Smooth muscle cell of the brain vasculature (primary cell): ENCODE results near the gene OLFM2.
"Not testable (repeated sequence)": the region's sequence is repeated elsewhere in the genome, so short reads cannot be mapped to it uniquely, and the experiment has no call there.

Source experiments
- DNase-seq: peaks from one replicate; pipeline ENCODE4 v3.0.0-alpha.2; 2012; ENCODE audit warnings: low read depth, low spot score

The OLFM2 gene

DNA sequence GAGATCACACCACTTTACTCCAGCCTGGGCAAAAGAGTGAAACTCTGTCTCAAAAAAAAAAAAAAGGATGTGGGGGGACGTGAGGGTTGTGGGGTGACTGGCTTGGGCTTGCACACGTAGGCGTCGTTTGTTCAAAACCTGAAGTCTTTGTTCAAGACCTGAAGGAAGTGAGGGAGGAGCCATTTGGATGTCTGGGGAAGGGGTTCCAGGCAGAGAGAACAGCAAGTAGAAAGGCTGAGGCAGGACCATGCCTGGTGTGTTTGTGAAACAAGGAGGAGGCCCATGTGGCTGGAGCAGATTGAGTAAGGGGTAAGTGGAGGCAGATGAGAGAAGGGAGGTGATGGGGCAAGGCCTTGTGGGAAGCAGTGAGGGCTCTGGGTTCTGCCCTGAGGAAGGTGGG is 73.4 kb downstream of the OLFM2 start:
- no peak for DNase-seq

DNA sequence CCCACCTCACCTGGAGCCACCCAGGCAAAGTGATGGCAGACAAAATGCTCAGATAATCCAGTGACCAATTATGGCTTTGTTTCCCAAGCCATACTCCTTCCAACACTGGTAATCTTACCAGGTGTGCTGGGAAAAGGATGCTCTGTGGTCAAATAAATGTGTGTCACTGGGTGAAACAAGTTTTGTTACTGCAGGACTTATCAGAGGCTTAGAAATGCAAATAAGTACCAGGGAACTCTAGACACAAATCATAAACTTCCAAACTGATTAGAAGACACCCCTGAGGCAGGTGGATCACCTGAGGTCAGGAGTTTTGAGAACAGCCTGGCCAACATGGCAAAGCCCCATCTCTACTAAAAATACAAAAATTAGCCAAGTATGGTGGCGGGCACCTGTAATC is 74.8 kb downstream of the OLFM2 start:
- DNase-seq: no peak

DNA sequence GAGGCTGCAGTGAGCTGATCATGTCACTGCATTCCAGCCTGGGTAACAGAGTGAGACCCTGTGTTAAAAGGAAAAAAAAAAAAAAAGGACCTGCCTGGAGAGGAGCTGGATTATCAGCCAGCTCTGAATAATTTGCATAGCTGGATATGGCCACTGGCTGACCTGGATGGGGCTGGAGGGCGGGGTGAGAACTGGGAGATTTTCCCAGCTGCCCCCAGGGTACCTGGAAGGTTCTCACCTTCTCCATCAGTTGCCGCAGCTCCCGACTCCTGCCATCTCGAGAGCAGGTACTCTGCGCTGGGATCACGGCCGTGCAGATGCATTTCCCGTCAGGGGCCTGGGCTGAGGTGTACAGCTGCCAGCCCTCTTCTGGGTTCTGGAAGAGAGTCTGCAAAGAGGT is 75.9 kb downstream of the OLFM2 start:
- DNase-seq: no peak

DNA sequence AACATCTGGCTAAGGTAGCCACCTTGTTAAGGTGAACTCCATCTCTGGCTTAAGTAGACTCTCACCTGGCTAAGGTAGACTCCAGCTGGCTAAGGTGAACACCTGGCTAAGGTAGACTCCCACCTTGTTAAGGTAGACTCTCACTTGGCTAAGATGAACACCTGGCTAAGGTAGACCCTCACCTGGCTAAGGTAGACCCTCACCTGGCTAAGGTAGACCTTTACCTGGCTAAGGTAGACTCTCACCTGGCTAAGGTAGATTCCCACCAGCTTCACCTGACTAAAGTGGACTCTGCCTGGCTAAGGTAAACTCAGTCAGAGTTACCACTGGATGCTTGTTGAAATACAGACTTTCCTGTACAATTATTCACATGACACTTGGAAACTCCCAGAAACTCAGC is 77.5 kb downstream of the OLFM2 start:
- DNase-seq: no peak

DNA sequence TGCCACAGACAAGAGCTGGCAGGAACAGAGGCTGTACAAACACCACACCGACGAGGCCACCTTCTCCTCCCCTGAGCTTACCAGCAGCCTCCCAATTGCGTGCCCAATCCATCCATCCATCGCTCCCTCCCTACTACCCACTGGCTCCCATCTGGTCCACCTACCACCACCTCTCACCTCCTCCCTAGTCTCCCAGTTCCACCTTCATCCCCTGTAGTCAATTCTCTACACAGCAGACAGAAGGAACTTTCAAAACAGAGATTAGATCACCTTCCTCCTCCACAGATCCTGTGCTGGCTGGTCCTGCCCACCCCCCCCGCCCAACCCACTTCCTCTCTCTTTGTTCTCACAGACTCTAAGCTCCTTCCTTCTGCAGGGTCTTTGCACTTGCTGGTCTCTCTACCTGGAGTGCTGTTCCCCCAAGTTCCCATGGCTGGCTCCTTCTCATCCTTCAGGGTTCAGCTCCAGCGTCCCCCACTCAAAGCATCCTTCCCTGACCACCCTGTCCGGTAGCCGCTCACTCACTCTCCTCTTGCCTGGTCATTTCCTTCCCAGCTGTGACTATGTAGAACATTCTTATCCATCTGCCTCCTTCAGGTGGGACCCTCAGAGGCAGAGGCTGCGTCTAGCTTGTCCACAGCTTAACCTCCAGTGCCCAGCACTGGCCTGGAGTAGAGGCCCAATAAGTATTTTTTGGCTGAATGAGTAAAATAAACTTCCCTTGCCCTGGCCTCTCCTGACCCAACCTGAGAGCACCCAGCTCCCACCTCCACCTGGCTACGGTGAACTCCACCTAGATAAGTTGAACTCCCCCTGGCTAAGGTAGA is 78.2 kb downstream of the OLFM2 start:
- DNase-seq: no peak

DNA sequence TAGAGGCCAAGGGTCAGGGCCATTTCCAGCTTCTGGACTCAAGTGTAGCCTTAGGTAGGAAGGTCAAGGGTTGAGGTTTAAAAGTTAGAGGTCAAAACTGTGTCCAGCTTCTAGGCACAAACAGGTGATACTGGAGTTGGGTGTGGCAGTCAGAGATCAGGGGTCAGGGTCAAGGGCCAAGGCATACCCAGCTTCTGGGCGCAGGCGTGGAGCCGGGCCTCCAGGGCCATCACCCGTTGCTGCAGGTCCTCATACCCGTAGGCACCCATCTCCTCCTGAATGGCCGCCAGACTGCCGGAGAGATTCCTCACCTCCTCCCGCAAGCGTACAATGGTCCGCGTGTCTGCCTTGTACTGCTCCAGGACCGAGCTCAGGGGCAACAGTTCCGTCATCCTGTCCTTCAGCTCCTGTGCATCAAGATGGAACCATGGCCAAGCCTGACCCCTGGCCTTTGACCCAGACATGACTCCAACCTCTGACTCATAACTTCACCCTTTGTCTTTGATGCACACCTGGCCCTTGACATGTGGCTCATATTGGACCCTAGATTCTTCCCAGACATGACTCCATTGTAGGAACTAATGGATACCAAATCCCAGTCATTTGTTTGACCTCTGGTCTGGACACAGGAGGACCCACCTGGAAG is 79.1 kb downstream of the OLFM2 start:
- DNase-seq: no peak

DNA sequence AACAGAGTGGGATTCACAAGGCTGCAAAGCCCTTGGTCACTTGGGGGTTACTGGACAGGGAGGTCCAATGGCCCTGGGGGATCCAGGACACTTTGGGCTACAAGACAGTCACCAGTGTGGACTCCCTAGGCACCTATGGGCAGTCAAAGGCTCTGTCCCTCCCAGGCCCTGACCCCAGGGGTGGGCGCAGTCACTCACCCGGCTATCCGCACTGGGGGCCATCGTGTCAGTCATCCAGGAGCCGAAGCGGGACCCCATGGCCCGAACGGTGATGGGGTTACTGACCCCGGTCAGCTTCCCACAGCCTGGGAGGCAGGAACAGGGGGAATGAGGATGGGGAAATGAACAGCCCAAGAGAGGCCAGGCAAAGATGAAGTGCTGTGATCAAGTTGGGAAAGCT is 79.7 kb downstream of the OLFM2 start:
- DNase-seq: no peak

DNA sequence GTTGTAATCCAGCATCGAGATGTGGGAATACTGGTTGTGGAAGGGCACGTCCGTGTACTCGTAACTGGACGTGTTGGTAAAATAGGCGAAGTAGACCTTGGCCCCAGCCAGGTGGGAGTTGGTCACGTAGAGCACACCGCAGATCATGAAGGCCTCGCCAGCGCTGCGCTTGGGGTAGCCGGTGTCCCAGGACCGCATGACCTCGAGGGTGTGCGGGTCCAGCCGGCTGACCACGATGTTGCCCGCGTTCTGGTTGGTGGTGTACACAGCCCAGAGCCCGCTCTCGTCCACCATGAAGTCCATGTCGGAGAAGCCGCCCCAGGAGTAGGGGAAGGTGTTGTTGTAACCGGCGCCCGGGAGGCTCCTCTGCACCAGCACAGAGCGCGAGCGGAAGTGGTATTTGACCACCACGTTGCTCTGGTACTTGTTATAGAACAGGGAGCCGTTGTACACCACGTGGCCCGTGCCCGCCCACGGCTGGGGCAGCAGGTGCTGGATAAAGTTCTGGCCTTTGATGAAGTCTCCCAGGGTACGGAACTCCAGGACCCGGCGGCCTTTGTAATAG is 82.0 kb downstream of the OLFM2 start:
- DNase-seq: no peak

DNA sequence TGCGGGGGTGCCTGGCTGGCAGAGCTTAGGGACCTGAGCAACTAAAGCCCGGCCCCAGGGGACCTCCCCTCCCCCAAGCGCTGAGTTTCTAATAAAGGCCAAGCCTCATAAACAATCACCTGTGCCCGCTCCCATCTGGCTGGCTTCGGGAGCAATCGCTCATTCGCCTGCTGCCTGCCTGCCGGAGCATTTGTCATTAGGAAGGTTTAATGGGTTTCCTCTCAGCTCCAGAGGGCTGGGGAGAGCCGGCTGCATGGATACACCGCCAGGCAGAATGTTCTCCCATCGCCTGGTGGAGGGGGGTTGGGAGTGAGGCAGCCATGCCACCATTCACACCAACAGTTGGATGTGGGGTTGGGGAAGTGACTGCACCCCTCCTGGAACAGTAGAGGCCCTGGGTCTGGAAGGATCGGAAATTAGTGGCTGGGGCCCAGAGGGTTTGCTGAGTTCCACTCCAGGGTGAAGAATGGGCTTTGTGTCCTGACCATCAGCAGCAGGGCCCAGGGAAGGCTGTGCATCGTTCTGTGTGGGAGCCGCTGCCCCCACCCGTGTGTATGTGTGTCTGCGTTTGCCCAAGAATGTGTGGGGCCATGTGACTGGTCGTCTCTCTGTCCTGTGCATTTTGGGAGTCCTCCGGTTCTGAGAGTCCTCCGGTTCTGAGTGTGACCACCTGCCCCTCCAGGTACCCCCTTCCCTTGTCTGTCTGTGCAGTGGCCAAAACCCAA is 85.9 kb downstream of the OLFM2 start:
- no peak for DNase-seq

DNA sequence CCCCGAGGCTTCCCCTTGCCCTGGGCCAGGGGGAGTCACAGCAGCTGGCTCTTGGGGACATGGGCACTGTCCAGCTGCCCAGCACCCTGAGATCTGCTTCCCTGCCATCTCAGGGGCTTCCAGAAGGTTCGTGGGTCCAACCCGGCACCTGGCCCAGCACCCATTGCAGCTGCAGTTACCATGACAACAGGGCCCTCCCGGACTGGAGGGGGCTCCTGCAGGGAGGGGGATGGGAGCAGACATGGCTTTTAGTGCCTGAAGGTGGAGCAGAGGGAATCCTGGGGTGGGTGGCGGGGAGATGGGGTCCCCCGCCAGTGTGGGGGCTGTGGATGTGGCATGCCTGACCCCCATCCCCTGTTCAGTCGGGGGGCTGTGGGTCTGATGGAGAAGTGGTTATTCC is 86.5 kb downstream of the OLFM2 start:
- DNase-seq: no peak

DNA sequence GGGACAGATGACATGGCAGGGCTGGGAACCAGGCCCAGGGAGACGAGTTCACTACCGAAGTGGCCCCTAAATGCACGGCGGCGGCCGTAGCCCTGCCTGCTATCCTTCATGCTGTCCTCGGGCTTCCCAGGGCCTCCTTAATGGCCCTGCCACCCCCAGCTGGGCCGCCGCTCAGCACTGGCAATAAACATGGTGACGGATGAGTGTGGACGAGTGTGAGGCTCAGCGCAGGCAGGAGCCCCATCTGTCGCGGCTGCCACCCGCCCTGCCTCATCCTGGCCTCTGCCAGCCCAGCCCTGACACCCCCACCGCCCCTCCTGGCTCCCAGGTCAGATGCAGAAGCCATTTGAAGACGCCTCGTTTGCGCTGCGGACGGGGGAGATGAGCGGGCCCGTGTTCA is 87.6 kb downstream of the OLFM2 start:
- DNase-seq: no peak

DNA sequence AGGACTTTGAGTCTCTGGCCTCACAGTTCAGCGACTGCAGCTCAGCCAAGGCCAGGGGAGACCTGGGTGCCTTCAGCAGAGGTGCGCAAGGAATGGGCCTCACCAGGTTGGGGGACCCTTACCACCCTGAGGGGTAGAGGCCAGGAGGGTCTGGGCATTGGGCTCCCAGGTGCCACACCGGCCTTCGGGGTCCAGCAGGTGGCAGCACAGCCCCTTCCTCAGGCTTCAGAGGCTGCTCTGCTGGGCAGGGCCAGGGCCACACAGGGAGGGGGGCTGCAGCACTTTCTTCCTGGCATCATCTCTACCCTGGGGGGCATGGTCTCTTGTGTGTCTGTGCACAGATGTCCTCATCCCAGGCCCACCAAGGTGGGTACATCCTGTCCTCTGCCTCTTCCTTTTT is 88.3 kb downstream of the OLFM2 start:
- DNase-seq: no peak

DNA sequence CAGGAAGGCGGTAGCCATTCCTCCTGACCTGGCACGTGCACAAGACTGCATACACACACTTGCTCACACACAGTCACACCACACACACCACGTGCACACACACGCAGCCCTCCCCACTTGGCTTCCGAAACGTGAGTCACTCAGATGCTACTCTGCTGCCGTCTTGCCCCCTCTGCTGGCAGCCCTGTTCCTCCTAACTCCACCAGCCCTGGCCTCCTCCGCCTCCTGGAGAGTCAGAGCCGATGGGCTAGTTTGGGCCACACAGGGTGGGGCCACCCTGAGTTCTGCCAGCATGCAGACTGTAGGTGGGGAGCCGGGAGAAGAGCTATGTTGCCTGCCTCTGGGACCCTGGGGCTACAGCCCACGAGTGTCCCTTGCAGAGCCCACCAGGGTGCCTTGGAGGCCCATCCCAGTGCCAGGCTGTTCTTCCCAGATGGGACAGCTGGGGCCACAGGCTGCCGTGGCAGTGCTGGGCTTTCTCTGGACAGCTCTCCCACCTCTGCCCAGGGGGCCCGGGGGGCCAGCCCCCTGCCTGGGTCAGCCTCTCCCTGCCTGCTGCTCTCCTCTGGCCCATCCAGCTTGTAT is 89.1 kb downstream of the OLFM2 start:
- peak; percentile 44 for DNase-seq

DNA sequence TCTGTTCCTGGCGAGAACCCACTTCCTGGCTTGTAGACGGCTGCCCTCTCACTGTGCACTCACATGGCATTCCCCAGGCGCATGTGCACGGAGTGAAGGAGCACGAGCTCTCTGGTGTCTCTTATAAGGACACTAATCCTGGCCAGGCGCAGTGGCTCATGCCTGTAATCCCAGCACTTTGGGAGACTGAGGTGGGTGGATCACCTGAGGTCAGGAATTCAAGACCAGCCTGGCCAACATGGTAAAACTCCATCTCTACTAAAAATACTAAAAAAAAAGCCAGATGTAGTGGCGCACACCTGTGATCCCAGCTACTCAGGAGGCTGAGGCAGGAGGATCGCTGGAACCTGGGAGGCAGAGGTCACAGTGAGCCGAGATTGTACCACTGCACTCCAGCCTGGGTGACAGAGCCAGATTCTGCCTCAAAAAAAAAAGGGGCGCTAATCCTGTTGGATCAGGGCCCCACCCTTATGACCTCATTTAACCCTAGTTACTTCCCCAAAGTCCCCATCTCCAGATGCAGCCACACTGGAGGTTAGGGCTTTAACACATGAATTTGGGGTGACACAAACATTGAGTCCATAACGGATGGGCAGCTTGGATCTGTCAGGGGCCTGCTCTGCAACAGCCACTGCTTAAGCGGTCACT is 92.6 kb downstream of the OLFM2 start:
- DNase-seq: not testable (repeated sequence)

DNA sequence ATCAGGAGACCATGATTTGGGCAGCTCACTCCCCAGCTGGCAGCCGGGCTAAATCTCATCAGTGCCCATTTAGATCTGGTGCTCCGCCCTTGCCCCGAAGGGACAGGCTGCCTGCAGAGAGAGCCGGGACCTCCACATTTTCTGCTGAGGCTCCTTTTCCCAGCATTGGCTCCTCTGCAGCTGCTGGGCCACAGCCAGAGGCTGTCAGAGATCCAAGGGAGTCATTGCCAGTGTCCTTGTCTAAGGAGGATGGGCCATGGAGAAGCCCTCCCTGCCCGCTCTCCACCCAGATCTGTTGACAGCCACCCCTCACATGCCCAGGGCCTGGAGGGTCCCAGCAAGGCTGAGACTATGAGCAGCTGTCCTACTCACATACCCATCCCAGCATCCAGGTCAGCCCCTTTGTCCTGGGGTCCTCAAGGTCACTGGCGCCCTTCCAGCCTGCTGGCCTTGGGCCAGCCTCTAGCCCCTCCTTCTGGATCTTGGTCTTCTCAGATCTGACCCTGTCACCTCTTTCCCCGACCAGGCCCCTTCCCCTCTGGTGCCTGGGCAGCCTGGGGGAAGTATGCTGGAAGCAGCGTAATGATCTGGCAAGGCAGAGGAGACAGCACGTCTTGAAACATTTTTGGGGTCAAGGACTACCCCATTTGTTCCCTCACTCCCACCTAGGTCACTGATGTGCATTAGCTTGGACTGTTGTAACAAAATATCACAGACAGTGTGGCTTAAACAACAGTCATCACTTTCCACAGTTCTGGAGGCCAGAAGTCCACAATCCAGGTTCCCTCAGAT is 93.3 kb downstream of the OLFM2 start:
- no peak for DNase-seq

DNA sequence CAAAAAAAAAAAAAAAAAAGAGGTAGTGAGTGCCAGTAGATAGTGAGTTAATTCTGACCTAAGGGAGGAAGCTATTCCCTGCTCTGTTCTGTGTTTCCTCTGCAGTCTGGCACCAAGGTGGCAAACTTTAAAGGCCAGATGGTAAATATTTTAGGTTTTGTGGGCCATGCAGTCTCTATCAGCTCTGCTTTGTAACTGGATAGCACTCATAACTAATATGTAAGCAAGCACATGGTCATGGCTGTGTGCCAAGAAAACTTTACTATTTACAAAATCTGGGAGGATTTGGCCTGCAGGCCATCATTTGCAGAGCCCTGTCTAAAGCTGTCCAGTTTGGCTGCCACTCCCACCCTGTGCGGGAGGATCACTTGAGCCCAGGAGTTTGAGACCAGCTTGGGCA is 96.9 kb downstream of the OLFM2 start:
- DNase-seq: no peak

DNA sequence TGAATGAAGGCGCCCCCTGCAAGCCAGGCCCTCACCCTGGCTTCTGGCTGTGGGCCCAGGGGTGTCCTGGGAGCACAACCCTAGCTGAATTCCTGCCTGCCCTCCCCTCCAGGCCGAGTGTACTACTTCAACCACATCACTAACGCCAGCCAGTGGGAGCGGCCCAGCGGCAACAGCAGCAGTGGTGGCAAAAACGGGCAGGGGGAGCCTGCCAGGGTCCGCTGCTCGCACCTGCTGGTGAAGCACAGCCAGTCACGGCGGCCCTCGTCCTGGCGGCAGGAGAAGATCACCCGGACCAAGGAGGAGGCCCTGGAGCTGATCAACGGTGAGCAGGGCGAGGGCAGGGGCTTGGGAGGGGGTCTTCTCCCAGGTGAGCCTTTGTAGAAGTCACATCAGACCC is 98.0 kb downstream of the OLFM2 start:
- DNase-seq: no peak

DNA sequence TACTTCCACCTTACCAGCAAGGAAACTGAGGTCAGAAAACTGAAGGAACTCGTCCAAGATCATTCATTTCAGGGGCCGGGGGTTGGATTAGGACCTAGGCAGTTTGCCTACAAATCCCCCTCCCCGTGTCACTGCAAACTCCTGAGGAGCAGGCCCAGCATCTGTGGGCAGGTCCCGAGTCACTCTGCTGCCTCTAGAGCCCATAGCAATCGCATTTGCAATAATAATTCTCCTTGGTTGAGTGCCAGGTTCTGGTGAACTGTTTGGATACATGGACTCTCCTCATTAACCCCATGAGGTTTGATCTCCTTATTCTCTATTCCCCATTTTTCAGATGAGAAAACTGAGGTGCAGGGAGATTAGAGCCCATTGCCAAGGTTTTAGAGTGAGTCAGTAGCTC is 100.3 kb downstream of the OLFM2 start:
- DNase-seq: no peak

DNA sequence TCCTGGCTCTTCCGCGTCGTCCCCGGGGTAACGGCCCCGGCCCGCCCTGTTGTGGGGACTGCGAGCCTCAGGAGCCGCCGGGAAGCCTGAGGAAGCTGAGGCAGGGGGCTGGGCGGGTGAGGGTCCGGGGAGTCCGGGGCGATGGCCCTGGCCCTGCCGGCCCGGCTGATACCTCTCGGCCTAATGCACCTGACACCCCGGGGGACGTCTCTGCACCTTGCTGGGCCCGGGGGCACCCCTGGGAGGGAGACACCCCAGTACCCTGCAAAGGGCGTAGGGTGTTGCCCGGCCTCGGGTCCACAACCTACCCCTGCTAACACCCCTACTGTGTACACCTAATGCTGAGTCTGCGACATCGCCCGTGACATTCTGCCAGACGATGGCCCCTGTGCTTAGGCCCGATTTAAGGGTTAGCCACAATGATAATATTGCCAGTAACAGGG is 100.8 kb downstream of the OLFM2 start:
- no peak for DNase-seq

DNA sequence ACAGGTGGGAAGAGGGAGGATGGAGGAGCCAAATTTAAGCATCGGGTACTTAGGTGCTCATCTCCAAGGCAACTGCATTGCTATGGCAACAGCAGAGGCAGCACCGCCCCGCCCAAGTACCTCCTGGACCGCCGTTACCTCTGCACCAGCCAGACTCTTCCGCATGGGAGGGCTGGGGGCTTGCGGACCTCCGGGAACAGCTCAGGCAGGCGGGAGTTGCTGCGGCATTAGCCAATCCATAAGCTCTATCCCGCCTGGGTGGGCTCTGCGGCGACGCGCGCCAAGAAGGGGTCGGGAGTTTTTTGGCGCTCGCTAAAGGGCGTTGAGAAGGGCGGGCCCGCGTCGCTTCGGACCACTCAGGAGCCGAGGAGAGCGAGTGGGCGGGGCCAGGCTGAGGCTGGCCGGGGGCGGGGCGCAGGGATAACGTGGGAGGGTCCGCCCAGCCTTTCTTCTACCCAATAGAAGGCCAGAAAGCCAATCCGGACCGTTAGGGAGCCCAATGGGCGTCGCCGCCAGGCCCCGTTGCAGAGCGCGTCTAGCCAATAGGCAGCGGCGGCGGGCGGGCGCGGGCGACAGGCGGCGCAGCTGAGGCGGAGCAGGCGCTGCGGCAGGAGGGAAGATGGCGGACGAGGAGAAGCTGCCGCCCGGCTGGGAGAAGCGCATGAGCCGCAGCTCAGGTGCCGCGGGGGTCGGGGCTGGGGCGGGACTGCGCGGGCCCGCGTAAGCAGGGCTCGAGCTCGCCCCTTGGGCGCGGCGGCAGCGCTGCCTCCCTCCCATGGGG is 101.4 kb downstream of the OLFM2 start, which contains the start of gene PIN1:
PIN1 (plus strand) TSS at position 593 of the 781 bp plus-strand sequence; CDS start at position 620, 27 bp downstream.
- peak; percentile 97 for DNase-seq
